HepG2 (cell line): Measurements from ENCODE around the gene SUOX. TPM values are rescaled to one million over a fixed set of nuclear protein-coding genes. Genes with fewer than 3 reads are reported as not detected.

ENCODE experiments used
- ATAC-seq: fragments of 200-7000 bp; cut with Tn5 transposase; 3 replicates; pipeline ENCODE4 v1.9.1; 2020; ENCODE audit warnings: mild to moderate bottlenecking, moderate library complexity
- BruUV-seq: library from RNA; stranded (reverse); fragments of 400-500 nt; replicated peaks from 2 replicates; lab custom pipeline; 2021; lab: Mats Ljungman, UMichigan
- CTCF ChIA-PET: fragments of 300-600 bp; formaldehyde crosslinking; extraction: SDS; loops from one replicate; lab custom pipeline; 2021; ENCODE audit warnings: low total read pairs, inconsistent platforms, low intra/inter-chr PET ratio; lab: Yijun Ruan, JAX
- POLR2A ChIA-PET: fragments of 350-600 bp; sonication (Branson Sonifier 250); formaldehyde crosslinking; loops from one replicate; lab custom pipeline; 2020; ENCODE audit warnings: antibody characterized with exemption, inconsistent platforms; lab: Yijun Ruan, JAX
- DNase-seq: peaks from one replicate; pipeline ENCODE4 v3.0.0-alpha.2; 2015; ENCODE audit warnings: low spot score
- FAIRE-seq: peaks from 3 replicates; lab custom pipeline; 2011; peaks lifted over from hg19 to GRCh38; lab: Jason Lieb, UNC
- H2AFZ ChIP-seq: one replicate; pipeline ENCODE4 v1.6.1; 2011; ENCODE audit warnings: low read length, inconsistent platforms
- H3K27ac ChIP-seq: fragments of 300-600 bp; 3 replicates; pipeline ENCODE4 v1.8.0; 2011; ENCODE audit warnings: mixed run types, mild to moderate bottlenecking, mixed read lengths, low read length, inconsistent platforms; ENCODE audit not compliant: insufficient read depth; ENCODE audit errors: extremely low read length
- H3K27me3 ChIP-seq, 2 experiments: fragments of 200-600 bp in 1 of 2; 2 replicates in 1 of 2; 3 replicates in 1 of 2; pipeline versions ENCODE4 v1.6.0 to v1.8.0; 2011; ENCODE audit warnings: low read length in 2 of 2, mild to moderate bottlenecking in 2 of 2, moderate library complexity in 2 of 2, inconsistent platforms in 1 of 2; ENCODE audit not compliant: insufficient read depth in 2 of 2, control insufficient read depth in 1 of 2
- H3K36me3 ChIP-seq, 2 experiments: fragments of 200-600 bp in 1 of 2; replicated peaks in 1 of 2; 2 replicates in 1 of 2; 3 replicates in 1 of 2; pipeline versions ENCODE4 v1.5.1 to v1.8.0; 2011; ENCODE audit warnings: low read length in 2 of 2, inconsistent platforms in 1 of 2; ENCODE audit not compliant: insufficient read depth in 2 of 2, control insufficient read depth in 1 of 2
- H3K4me1 ChIP-seq: 2 replicates; pipeline ENCODE4 v1.5.1; 2012; ENCODE audit warnings: low read length, inconsistent platforms; ENCODE audit not compliant: insufficient read depth
- H3K4me2 ChIP-seq: 2 replicates; pipeline ENCODE4 v1.6.0; 2011; ENCODE audit warnings: low read depth, low read length, inconsistent platforms
- H3K4me3 ChIP-seq, 3 experiments: fragments of 200-600 bp in 1 of 3; sonication (generic), shearing (Covaris generic) in 1 of 3; replicated peaks in 1 of 3; 2 replicates each; pipeline ENCODE4 v1.5.1; 2011 to 2016; ENCODE audit warnings: low read length in 3 of 3, inconsistent platforms in 2 of 3, low read depth in 2 of 3, mild to moderate bottlenecking in 2 of 3, control low read depth in 1 of 3, mixed read lengths in 1 of 3; ENCODE audit not compliant: insufficient read depth in 1 of 3
- H3K79me2 ChIP-seq: one replicate; pipeline ENCODE4 v1.6.1; 2011; ENCODE audit warnings: low read length, inconsistent platforms; ENCODE audit not compliant: insufficient read depth
- H3K9ac ChIP-seq: 2 replicates; pipeline ENCODE4 v1.6.0; 2011; ENCODE audit warnings: mild to moderate bottlenecking, low read depth, low read length, inconsistent platforms; ENCODE audit not compliant: insufficient read depth
- H3K9me3 ChIP-seq: 2 replicates; pipeline ENCODE4 v1.5.1; 2012; ENCODE audit warnings: mild to moderate bottlenecking, low read length
- H4K20me1 ChIP-seq: 2 replicates; pipeline ENCODE4 v1.6.0; 2011; ENCODE audit warnings: inconsistent platforms, mild to moderate bottlenecking, low read length, moderate library complexity; ENCODE audit not compliant: insufficient read depth
- KMT2A ChIP-seq: sonication (generic); formaldehyde crosslinking; IDR thresholded peaks from 2 replicates; pipeline ENCODE4 v1.4.0; 2020; ENCODE audit warnings: missing genetic modification reagents
- PAF1 ChIP-seq: IDR thresholded peaks from 2 replicates; pipeline ENCODE4 v1.6.1; 2016; ENCODE audit warnings: missing genetic modification reagents, missing compliant biosample characterization
- POGZ ChIP-seq: sonication (generic); formaldehyde crosslinking; IDR thresholded peaks from 2 replicates; pipeline ENCODE4 v1.4.0; 2020; ENCODE audit warnings: mild to moderate bottlenecking, missing genetic modification reagents
- POLR2AphosphoS2 ChIP-seq: IDR thresholded peaks from 2 replicates; pipeline ENCODE4 v1.6.1; 2011; ENCODE audit warnings: low read depth, low read length, improper control_type of control experiment
- SMAD3 ChIP-seq: sonication (generic); formaldehyde crosslinking; IDR thresholded peaks from 2 replicates; pipeline ENCODE4 v1.4.0; 2020; ENCODE audit warnings: missing genetic modification reagents
- STAG1 ChIP-seq: sonication (generic); formaldehyde crosslinking; IDR thresholded peaks from 2 replicates; pipeline ENCODE4 v1.4.0; 2020; ENCODE audit warnings: missing genetic modification reagents
- THAP11 ChIP-seq: IDR thresholded peaks from 2 replicates; pipeline ENCODE4 v1.6.1; 2016; ENCODE audit warnings: missing biosample characterization, missing genetic modification reagents
- ZNF441 ChIP-seq: sonication (generic); formaldehyde crosslinking; IDR thresholded peaks from 2 replicates; pipeline ENCODE4 v1.7.0; 2021; ENCODE audit warnings: missing genetic modification reagents, borderline replicate concordance
- ZNF503 ChIP-seq: sonication (generic); formaldehyde crosslinking; IDR thresholded peaks from 2 replicates; pipeline ENCODE4 v1.4.0; 2020; ENCODE audit warnings: missing genetic modification reagents
- ZNF513 ChIP-seq: sonication (generic); formaldehyde crosslinking; conservative IDR thresholded peaks from 2 replicates; pipeline ENCODE4 v1.5.0; 2020; ENCODE audit warnings: missing genetic modification reagents
- ZNF768 ChIP-seq: sonication (generic); formaldehyde crosslinking; IDR thresholded peaks from 2 replicates; pipeline ENCODE4 v1.4.0; 2020; ENCODE audit warnings: missing genetic modification reagents
- ZNF788 ChIP-seq: sonication (generic); formaldehyde crosslinking; IDR thresholded peaks from 2 replicates; pipeline ENCODE4 v1.5.0; 2020; ENCODE audit warnings: mild to moderate bottlenecking, missing genetic modification reagents, borderline replicate concordance
- WGBS: methylation state at CpG from one replicate; pipeline ENCODE4 v1.1.6; 2017; ENCODE audit warnings: low lambda C conversion rate; 5-methylcytosine and 5-hydroxymethylcytosine counted together
- in situ Hi-C: cut with HindIII; loops from 2 replicates; pipeline ENCODE4 v1.10.0; 2017; ENCODE audit warnings: low pct_unique_long_range_greater_than_20kb; ENCODE audit not compliant: extremely low pct_ligation_motif_present
- intact Hi-C: fragments of 100-400 bp; cut with micrococcal nuclease; formaldehyde crosslinking; loops from one replicate; pipeline ENCODE4 v1.10.0; 2022; ENCODE audit not compliant: unreplicated experiment
- polyA plus RNA-seq, 8 experiments: library from polyadenylated mRNA; depleted of rRNA in 3 of 8; stranded (reverse) in 7 of 8; unstranded in 1 of 8; fragments of >200 nt; fragmentation: Illumina TruSeq in 4 of 8; extraction: Trizol in 4 of 8; gene quantifications; 2 replicates each; pipeline versions ENCODE4 v1.2.1 to v1.2.3, GENCODE V29; 2011 to 2016; ENCODE audit warnings: low read depth in 4 of 8, missing spikeins in 1 of 8, mixed read lengths in 1 of 8; ENCODE audit not compliant: insufficient read depth in 1 of 8
- total RNA-seq, 5 experiments: library from RNA; depleted of rRNA; stranded (reverse); fragments of >200 nt; fragmentation: Illumina TruSeq; extraction: Trizol; gene quantifications; 2 replicates each; pipeline ENCODE4 v1.2.3, GENCODE V29; 2016; ENCODE audit warnings: low read depth in 1 of 5
- TF ChIP-seq, protein P1 (sequence below): sonication (generic); formaldehyde crosslinking; IDR thresholded peaks from 2 replicates; pipeline ENCODE4 v1.4.0; 2020; ENCODE audit warnings: missing genetic modification reagents
- TF ChIP-seq, protein P2 (sequence below): sonication (generic); formaldehyde crosslinking; IDR thresholded peaks from 2 replicates; pipeline ENCODE4 v1.5.0; 2020; ENCODE audit warnings: mild to moderate bottlenecking, missing genetic modification reagents, moderate library complexity
- TF ChIP-seq, protein P3 (sequence below): IDR thresholded peaks from 2 replicates; pipeline ENCODE4 v1.6.1; 2016; ENCODE audit warnings: low read depth, control low read depth

SUOX gene
- total and polyA plus RNA-seq, 2 of the 13 experiments (the other 11 are each of a cell fraction or from before 2014, with no cell fraction given) = 23.9 to 25.9 TPM

DNA sequence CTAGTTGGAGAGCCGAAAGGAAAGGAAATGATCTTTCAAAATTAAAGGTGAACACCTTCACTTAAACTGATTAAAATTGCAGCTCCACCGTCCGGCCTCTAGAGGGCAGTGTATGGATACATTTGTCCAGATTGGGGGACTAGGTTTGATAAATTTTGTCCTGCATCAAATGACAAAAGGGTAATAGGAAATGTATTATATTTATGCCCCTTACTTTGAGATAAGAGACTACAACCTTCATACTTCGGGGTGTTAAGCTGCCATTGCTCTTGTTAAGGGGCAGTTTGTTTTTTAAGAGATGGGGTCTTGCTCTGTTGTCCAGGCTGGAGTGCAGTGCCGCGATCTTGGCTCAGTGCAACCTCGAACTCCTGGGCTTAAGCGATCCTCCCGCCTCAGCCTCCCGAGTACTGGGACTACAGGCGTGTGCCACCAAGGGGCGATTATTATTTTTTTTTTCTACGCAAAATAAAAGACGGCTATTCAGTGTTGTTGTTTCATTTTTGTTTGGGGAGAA is 818 bp upstream of the SUOX start (continued):
- TF ChIP-seq, protein P1, sequence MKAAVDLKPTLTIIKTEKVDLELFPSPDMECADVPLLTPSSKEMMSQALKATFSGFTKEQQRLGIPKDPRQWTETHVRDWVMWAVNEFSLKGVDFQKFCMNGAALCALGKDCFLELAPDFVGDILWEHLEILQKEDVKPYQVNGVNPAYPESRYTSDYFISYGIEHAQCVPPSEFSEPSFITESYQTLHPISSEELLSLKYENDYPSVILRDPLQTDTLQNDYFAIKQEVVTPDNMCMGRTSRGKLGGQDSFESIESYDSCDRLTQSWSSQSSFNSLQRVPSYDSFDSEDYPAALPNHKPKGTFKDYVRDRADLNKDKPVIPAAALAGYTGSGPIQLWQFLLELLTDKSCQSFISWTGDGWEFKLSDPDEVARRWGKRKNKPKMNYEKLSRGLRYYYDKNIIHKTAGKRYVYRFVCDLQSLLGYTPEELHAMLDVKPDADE (CRISPR knock-in tag) = no peak
- peak; percentile 76; the same call in 1 of the 2 replicates for TF ChIP-seq ZNF768 (CRISPR knock-in tag)
- TF ChIP-seq STAG1 (CRISPR knock-in tag) = peak; percentile 78
- peak; percentile 39 for TF ChIP-seq THAP11
- TF ChIP-seq ZNF513 (CRISPR knock-in tag) = no peak

- Histone ChIP-seq H3K36me3 (peaks cover 5 to 23% of the 10 kb centered on the region in 2 experiments; a peak in 3 of 5 replicates), H4K20me1 (no peaks in the 10 kb centered on the region), H2AFZ (no peak overlapping the region), H3K9me3 (no peaks in the 10 kb centered on the region), H3K4me1 (peaks cover 56% of the 10 kb centered on the region), H3K9ac (peak overlapping the region; percentile 88), H3K79me2 (peaks cover 20% of the 10 kb centered on the region), H3K27ac (peak overlapping the region; percentile 92), H3K4me2 (peak overlapping the region; percentile 85), H3K27me3 (peaks cover 0 to 3% of the 10 kb centered on the region in 2 experiments; a peak in 1 of 5 replicates), H3K4me3 (peak overlapping the region; percentile 84 to 88 (median 84))
- intact Hi-C loops (loop anchor here (2.0 kb wide), 2 partner anchors 13 to 83 kb away; partner anchors contain the start of gene ERBB3), in situ Hi-C loops (loop anchor here (5.0 kb wide), 1 partner anchor 35 kb away; no protein-coding TSS in a partner anchor)
- FAIRE-seq (no peak), DNase-seq (no peak), ATAC-seq (peak; percentile 66)
- ChIA-PET POLR2A (interaction anchor here (0.6 to 3.5 kb wide), 24 partner anchors 10 to 268 kb away, joined by 3 to 60 read pairs (median 8); partner anchors contain the start of genes DNAJC14, ESYT1, IKZF4 and ORMDL2), CTCF (interaction anchor here (1.2 to 3.0 kb wide), 3 partner anchors 31 to 44 kb away, joined by 3 to 79 read pairs (median 4); partner anchors contain the start of genes CDK2 and RPS26)
- WGBS = 0% methylated on average over 3 of the region's 5 CpGs
- TSS peak; percentile 30 for BruUV-seq
- TF ChIP-seq SMAD3 = no peak
- TF ChIP-seq, protein P2, sequence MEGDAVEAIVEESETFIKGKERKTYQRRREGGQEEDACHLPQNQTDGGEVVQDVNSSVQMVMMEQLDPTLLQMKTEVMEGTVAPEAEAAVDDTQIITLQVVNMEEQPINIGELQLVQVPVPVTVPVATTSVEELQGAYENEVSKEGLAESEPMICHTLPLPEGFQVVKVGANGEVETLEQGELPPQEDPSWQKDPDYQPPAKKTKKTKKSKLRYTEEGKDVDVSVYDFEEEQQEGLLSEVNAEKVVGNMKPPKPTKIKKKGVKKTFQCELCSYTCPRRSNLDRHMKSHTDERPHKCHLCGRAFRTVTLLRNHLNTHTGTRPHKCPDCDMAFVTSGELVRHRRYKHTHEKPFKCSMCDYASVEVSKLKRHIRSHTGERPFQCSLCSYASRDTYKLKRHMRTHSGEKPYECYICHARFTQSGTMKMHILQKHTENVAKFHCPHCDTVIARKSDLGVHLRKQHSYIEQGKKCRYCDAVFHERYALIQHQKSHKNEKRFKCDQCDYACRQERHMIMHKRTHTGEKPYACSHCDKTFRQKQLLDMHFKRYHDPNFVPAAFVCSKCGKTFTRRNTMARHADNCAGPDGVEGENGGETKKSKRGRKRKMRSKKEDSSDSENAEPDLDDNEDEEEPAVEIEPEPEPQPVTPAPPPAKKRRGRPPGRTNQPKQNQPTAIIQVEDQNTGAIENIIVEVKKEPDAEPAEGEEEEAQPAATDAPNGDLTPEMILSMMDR (CRISPR knock-in tag) = no peak
- no peak for TF ChIP-seq POLR2AphosphoS2
- no peak; the same call in 1 of the 2 replicates for TF ChIP-seq ZNF788 (CRISPR knock-in tag)
- 0 out of 2 replicates have a peak, but pooled peaks have one; percentile 15 for TF ChIP-seq KMT2A (CRISPR knock-in tag)
- TF ChIP-seq PAF1 (CRISPR knock-in tag) = no peak
- no peak for TF ChIP-seq ZNF441 (CRISPR knock-in tag)
- TF ChIP-seq POGZ = no peak
- TF ChIP-seq ZNF503 = no peak
- TF ChIP-seq, protein P3, sequence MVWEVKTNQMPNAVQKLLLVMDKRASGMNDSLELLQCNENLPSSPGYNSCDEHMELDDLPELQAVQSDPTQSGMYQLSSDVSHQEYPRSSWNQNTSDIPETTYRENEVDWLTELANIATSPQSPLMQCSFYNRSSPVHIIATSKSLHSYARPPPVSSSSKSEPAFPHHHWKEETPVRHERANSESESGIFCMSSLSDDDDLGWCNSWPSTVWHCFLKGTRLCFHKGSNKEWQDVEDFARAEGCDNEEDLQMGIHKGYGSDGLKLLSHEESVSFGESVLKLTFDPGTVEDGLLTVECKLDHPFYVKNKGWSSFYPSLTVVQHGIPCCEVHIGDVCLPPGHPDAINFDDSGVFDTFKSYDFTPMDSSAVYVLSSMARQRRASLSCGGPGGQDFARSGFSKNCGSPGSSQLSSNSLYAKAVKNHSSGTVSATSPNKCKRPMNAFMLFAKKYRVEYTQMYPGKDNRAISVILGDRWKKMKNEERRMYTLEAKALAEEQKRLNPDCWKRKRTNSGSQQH (CRISPR knock-in tag) = no peak
These were observed 421 bp downstream of the SUOX start for GRCh38 chr12:55997535-55997859.
